HG02763 (cell line): ENCODE measurements around the gene ITGB5.
"Not testable (repeated sequence)": the region's sequence is repeated elsewhere in the genome, so short reads cannot be mapped to it uniquely, and the experiment has no call there.

Source experiments
- ATAC-seq: cut with Tn5 transposase; IDR thresholded peaks from one replicate; pipeline ENCODE4 v1.9.1; 2021; ENCODE audit warnings: mild to moderate bottlenecking, moderate library complexity; ENCODE audit not compliant: unreplicated experiment

Gene ITGB5

GRCh38 chr3:124791639-124792151 lies 95.5 kb downstream of the ITGB5 start:
- ATAC-seq: no peak

GRCh38 chr3:124791142-124791541 lies 96.0 kb downstream of the ITGB5 start:
- ATAC-seq: no peak

- not testable (repeated sequence) for ATAC-seq
These were observed 98.1 kb downstream of the ITGB5 start for GRCh38 chr3:124789103-124789502.

- ATAC-seq: no peak
These were observed 98.9 kb downstream of the ITGB5 start for GRCh38 chr3:124788254-124788745.

GRCh38 chr3:124787476-124788195 lies 99.5 kb downstream of the ITGB5 start:
- no peak for ATAC-seq

- no peak for ATAC-seq
These were observed 100.5 kb downstream of the ITGB5 start for GRCh38 chr3:124786511-124787241.

- no peak for ATAC-seq
These were observed 101.2 kb downstream of the ITGB5 start for GRCh38 chr3:124785973-124786372.

GRCh38 chr3:124784686-124785382 lies 102.3 kb downstream of the ITGB5 start:
- ATAC-seq: peak; percentile 47

- no peak for ATAC-seq
These were observed 103.5 kb downstream of the ITGB5 start for GRCh38 chr3:124783696-124784095.

GRCh38 chr3:124782377-124782712 lies 104.8 kb downstream of the ITGB5 start:
- ATAC-seq: not testable (repeated sequence)

- ATAC-seq: no peak
These were observed 105.4 kb downstream of the ITGB5 start for GRCh38 chr3:124781476-124782376.

- no peak for ATAC-seq
These were observed 106.2 kb downstream of the ITGB5 start for GRCh38 chr3:124780761-124781475.

- no peak for ATAC-seq
These were observed 106.8 kb downstream of the ITGB5 start for GRCh38 chr3:124780356-124780755.

GRCh38 chr3:124779751-124780191 lies 107.4 kb downstream of the ITGB5 start:
- ATAC-seq: no peak

- no peak for ATAC-seq
These were observed 108.0 kb downstream of the ITGB5 start for GRCh38 chr3:124779116-124779515.

GRCh38 chr3:124777762-124778470 lies 109.2 kb downstream of the ITGB5 start:
- no peak for ATAC-seq

- no peak for ATAC-seq
These were observed 110.3 kb downstream of the ITGB5 start for GRCh38 chr3:124776856-124777255.

- ATAC-seq: no peak
These were observed 111.3 kb downstream of the ITGB5 start for GRCh38 chr3:124775877-124776276.

GRCh38 chr3:124774841-124775402 lies 112.2 kb downstream of the ITGB5 start:
- ATAC-seq: no peak
